CD4-positive, alpha-beta T cell treated with Interleukin-4 for 1 hour (primary cell): ENCODE data around the gene GGCX.

ENCODE experiments used
- DNase-seq, 2 donors: peaks; one replicate each; pipeline ENCODE4 v3.0.0-alpha.2; 2020 to 2022

The GGCX gene

GRCh38 chr2:85505551-85506238, 55.6 kb downstream of the GGCX start:
- DNase-seq, result no peak

GRCh38 chr2:85504778-85505261, 56.5 kb downstream of the GGCX start:
- DNase-seq, result no peak

- DNase-seq, result no peak
Measured at GRCh38 chr2:85503851-85504777, 57.2 kb downstream of the GGCX start.

GRCh38 chr2:85503168-85503850, 58.0 kb downstream of the GGCX start:
- DNase-seq, result no peak

GRCh38 chr2:85502720-85503119, 58.6 kb downstream of the GGCX start:
- no peak for DNase-seq

- DNase-seq, result peak in 1 of 2 donors; percentile 34
Measured at GRCh38 chr2:85501248-85501647, 60.0 kb downstream of the GGCX start.

GRCh38 chr2:85497944-85498630, 63.2 kb downstream of the GGCX start:
- DNase-seq, result no peak

- no peak for DNase-seq
Measured at GRCh38 chr2:85496436-85496835, 64.9 kb downstream of the GGCX start.
